Measurements from ENCODE around the gene PTGER4. TPM values are rescaled to one million over a fixed set of nuclear protein-coding genes. Genes with fewer than 3 reads are reported as not detected.

The PTGER4 gene
- total and polyA plus RNA-seq, 2 of the 8 experiments (the other 6 are each of a cell fraction or from before 2014, with no cell fraction given): 0.76 to 1.2 TPM

DNA sequence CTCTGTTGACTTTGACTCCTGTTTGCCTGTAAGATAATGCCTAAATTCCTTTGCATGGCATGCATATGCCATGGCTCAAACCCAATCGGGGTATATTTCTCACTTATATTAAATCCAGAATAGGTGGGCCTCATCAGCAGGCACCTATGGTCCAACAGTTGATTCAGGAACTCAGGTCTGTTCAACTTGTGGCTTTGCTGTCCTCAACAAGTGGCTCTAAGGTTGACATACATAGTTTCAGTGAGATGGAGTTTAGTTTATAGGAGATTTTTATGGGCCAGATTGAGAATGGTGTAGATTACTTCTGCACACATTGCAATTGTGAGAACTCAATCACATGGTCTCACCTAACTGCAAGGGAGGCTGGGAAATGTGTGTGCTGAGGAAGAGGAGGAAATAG lies 31.6 kb upstream of the PTGER4 start:
- Histone ChIP-seq H3K23me2 (ENCODE audit: low read depth, low read length) (no peaks in the 10 kb centered on the region), H4K8ac (ENCODE audit: extremely low read depth, insufficient read depth, low read length) (no peak overlapping the region), H3K27ac (ENCODE audit: low read depth, low read length) (no peak overlapping the region), H3K14ac (ENCODE audit: insufficient read length) (no peak overlapping the region), H3K4ac (replicated peaks; ENCODE audit: insufficient read length, low read depth, low read length) (no peak overlapping the region), H2AFZ (ENCODE audit: low read length) (no peak overlapping the region), H3K4me1 (replicated peaks in 1 of 4; ENCODE audit: control insufficient read depth in 3 of 4, insufficient read depth in 4 of 4, low read length in 3 of 4) (no peaks in the 10 kb centered on the region), H3K56ac (replicated peaks; ENCODE audit: insufficient read length, low read depth, low read length) (no peak overlapping the region), H2BK120ac (replicated peaks; ENCODE audit: low read depth, low read length) (no peak overlapping the region), H3K18ac (ENCODE audit: extremely low read depth, low read length) (no peak overlapping the region), H2BK5ac (ENCODE audit: low read depth, low read length) (no peak overlapping the region), H2AK5ac (ENCODE audit: low read depth, low read length) (no peak overlapping the region), H3K9ac (replicated peaks in 1 of 4; ENCODE audit: extremely low read depth in 1 of 4, low read depth in 3 of 4, low read length in 3 of 4) (no peak overlapping the region), H4K5ac (ENCODE audit: insufficient read length, low read depth, low read length) (no peak overlapping the region), H3K79me2 (ENCODE audit: control insufficient read depth in 1 of 2, insufficient read depth in 2 of 2, low read length in 2 of 2) (no peaks in the 10 kb centered on the region), H2BK20ac (ENCODE audit: low read length) (no peak overlapping the region), H3K4me2 (ENCODE audit: insufficient read depth in 1 of 2, low read depth in 2 of 2, low read length in 2 of 2) (no peak overlapping the region), H3K79me1 (ENCODE audit: low read depth, low read length) (no peaks in the 10 kb centered on the region), H4K20me1 (replicated peaks in 1 of 2; ENCODE audit: control insufficient read depth in 1 of 2, insufficient read depth in 2 of 2, low read length in 2 of 2) (no peaks in the 10 kb centered on the region), H3K36me3 (ENCODE audit: control insufficient read depth in 2 of 4, insufficient read depth in 4 of 4, low read length in 3 of 4) (no peaks in the 10 kb centered on the region), H2BK15ac (ENCODE audit: low read length) (no peak overlapping the region), H4K91ac (replicated peaks; ENCODE audit: insufficient read length, low read length) (no peak overlapping the region), H3K9me3 (ENCODE audit: insufficient read depth in 2 of 2, low read depth in 1 of 2, low read length in 1 of 2) (no peaks in the 10 kb centered on the region), H2BK12ac (ENCODE audit: low read depth, low read length) (no peak overlapping the region), H3K23ac (ENCODE audit: insufficient read length) (no peak overlapping the region), H3K4me3 (ENCODE audit: extremely low read depth in 1 of 4, insufficient read depth in 2 of 4, low read depth in 3 of 4, low read length in 4 of 4) (no peak overlapping the region), H3K27me3 (replicated peaks in 1 of 4; ENCODE audit: control insufficient read depth in 3 of 4, extremely low read depth in 1 of 4, insufficient read depth in 3 of 4, low read length in 3 of 4) (no peaks in the 10 kb centered on the region)
- WGBS, 2 experiments (ENCODE audit: extremely low coverage in 1 of 2, insufficient coverage in 1 of 2, insufficient read length in 1 of 2, insufficient replicate concordance in 2 of 2, low coverage in 1 of 2, low lambda C conversion rate in 2 of 2, missing lambda C conversion rate in 1 of 2): 88% methylated on average over 1 of the region's 1 CpG; no CpG with 5 or more reads in 1 of the 2 experiments
- no peak for DNase-seq (ENCODE audit: low read depth in 1 of 2, low spot score in 2 of 2)
- ChIA-PET CTCF (ENCODE audit: partially characterized antibody) (no interaction called here), POLR2A (ENCODE audit: partially characterized antibody) (no interaction called here)
- no peak for FAIRE-seq
- TF ChIP-seq, protein P1, sequence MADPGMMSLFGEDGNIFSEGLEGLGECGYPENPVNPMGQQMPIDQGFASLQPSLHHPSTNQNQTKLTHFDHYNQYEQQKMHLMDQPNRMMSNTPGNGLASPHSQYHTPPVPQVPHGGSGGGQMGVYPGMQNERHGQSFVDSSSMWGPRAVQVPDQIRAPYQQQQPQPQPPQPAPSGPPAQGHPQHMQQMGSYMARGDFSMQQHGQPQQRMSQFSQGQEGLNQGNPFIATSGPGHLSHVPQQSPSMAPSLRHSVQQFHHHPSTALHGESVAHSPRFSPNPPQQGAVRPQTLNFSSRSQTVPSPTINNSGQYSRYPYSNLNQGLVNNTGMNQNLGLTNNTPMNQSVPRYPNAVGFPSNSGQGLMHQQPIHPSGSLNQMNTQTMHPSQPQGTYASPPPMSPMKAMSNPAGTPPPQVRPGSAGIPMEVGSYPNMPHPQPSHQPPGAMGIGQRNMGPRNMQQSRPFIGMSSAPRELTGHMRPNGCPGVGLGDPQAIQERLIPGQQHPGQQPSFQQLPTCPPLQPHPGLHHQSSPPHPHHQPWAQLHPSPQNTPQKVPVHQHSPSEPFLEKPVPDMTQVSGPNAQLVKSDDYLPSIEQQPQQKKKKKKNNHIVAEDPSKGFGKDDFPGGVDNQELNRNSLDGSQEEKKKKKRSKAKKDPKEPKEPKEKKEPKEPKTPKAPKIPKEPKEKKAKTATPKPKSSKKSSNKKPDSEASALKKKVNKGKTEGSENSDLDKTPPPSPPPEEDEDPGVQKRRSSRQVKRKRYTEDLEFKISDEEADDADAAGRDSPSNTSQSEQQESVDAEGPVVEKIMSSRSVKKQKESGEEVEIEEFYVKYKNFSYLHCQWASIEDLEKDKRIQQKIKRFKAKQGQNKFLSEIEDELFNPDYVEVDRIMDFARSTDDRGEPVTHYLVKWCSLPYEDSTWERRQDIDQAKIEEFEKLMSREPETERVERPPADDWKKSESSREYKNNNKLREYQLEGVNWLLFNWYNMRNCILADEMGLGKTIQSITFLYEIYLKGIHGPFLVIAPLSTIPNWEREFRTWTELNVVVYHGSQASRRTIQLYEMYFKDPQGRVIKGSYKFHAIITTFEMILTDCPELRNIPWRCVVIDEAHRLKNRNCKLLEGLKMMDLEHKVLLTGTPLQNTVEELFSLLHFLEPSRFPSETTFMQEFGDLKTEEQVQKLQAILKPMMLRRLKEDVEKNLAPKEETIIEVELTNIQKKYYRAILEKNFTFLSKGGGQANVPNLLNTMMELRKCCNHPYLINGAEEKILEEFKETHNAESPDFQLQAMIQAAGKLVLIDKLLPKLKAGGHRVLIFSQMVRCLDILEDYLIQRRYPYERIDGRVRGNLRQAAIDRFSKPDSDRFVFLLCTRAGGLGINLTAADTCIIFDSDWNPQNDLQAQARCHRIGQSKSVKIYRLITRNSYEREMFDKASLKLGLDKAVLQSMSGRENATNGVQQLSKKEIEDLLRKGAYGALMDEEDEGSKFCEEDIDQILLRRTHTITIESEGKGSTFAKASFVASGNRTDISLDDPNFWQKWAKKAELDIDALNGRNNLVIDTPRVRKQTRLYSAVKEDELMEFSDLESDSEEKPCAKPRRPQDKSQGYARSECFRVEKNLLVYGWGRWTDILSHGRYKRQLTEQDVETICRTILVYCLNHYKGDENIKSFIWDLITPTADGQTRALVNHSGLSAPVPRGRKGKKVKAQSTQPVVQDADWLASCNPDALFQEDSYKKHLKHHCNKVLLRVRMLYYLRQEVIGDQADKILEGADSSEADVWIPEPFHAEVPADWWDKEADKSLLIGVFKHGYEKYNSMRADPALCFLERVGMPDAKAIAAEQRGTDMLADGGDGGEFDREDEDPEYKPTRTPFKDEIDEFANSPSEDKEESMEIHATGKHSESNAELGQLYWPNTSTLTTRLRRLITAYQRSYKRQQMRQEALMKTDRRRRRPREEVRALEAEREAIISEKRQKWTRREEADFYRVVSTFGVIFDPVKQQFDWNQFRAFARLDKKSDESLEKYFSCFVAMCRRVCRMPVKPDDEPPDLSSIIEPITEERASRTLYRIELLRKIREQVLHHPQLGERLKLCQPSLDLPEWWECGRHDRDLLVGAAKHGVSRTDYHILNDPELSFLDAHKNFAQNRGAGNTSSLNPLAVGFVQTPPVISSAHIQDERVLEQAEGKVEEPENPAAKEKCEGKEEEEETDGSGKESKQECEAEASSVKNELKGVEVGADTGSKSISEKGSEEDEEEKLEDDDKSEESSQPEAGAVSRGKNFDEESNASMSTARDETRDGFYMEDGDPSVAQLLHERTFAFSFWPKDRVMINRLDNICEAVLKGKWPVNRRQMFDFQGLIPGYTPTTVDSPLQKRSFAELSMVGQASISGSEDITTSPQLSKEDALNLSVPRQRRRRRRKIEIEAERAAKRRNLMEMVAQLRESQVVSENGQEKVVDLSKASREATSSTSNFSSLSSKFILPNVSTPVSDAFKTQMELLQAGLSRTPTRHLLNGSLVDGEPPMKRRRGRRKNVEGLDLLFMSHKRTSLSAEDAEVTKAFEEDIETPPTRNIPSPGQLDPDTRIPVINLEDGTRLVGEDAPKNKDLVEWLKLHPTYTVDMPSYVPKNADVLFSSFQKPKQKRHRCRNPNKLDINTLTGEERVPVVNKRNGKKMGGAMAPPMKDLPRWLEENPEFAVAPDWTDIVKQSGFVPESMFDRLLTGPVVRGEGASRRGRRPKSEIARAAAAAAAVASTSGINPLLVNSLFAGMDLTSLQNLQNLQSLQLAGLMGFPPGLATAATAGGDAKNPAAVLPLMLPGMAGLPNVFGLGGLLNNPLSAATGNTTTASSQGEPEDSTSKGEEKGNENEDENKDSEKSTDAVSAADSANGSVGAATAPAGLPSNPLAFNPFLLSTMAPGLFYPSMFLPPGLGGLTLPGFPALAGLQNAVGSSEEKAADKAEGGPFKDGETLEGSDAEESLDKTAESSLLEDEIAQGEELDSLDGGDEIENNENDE (IDR thresholded peaks at IDR 0.05; ENCODE audit: insufficient replicate concordance, low read length): no peak
